GM12878 (cell line): Measurements from ENCODE around the gene TRABD2A. TPM values are rescaled to one million over a fixed set of nuclear protein-coding genes. Genes with fewer than 3 reads are reported as not detected.

Source experiments
- ATAC-seq: fragments of 200-7000 bp; cut with Tn5 transposase; 3 replicates; pipeline ENCODE4 v1.9.1; 2020; ENCODE audit warnings: mild to moderate bottlenecking, moderate library complexity
- BruUV-seq: library from RNA; stranded (reverse); fragments of 400-500 nt; replicated peaks from 2 replicates; lab custom pipeline; 2021; lab: Mats Ljungman, UMichigan
- CTCF ChIA-PET: fragments of 300-600 bp; sonication (Branson Sonifier 250); formaldehyde crosslinking; extraction: SDS; loops from one replicate; lab custom pipeline; 2021; ENCODE audit warnings: inconsistent platforms; lab: Yijun Ruan, JAX
- POLR2A ChIA-PET: fragments of 350-600 bp; formaldehyde crosslinking; extraction: SDS; loops from one replicate; lab custom pipeline; 2021; ENCODE audit warnings: inconsistent platforms; lab: Charles Lee
- RAD21 ChIA-PET: fragments of 300-600 bp; sonication (Branson Sonifier 250); formaldehyde crosslinking; loops from one replicate; lab custom pipeline; 2023; ENCODE audit warnings: antibody characterized with exemption; ENCODE audit not compliant: unreplicated experiment; lab: Charles Lee
- SMC1A ChIA-PET: fragments of 300-600 bp; sonication (Branson Sonifier 250); formaldehyde crosslinking; loops from one replicate; lab custom pipeline; 2023; ENCODE audit not compliant: unreplicated experiment, uncharacterized antibody; lab: Charles Lee
- DNase-seq: peaks from one replicate; pipeline ENCODE4 v3.0.0-alpha.2; 2011; ENCODE audit warnings: low read depth, low spot score
- FAIRE-seq: peaks from 3 replicates; lab custom pipeline; 2011; peaks lifted over from hg19 to GRCh38; lab: Jason Lieb, UNC
- H2AFZ ChIP-seq: 2 replicates; pipeline ENCODE4 v1.6.0; 2011; ENCODE audit warnings: low read depth, low read length, control low read depth; ENCODE audit not compliant: control insufficient read depth
- H3K27ac ChIP-seq: 2 replicates; pipeline ENCODE4 v1.5.1; 2011; ENCODE audit warnings: control low read depth; ENCODE audit not compliant: control insufficient read depth, insufficient read depth
- H3K27me3 ChIP-seq, 2 experiments: replicated peaks in 1 of 2; 2 replicates each; pipeline versions ENCODE4 v1.6.0 to v1.6.1; 2011; ENCODE audit warnings: low read length in 1 of 2; ENCODE audit not compliant: control insufficient read depth in 2 of 2, insufficient read depth in 2 of 2
- H3K36me3 ChIP-seq, 2 experiments: 2 replicates each; pipeline ENCODE4 v1.5.1; 2011; ENCODE audit warnings: low read length in 1 of 2; ENCODE audit not compliant: control insufficient read depth in 2 of 2, insufficient read depth in 2 of 2
- H3K4me1 ChIP-seq: 2 replicates; pipeline ENCODE4 v1.6.1; 2011; ENCODE audit warnings: mild to moderate bottlenecking, low read length, moderate library complexity, mixed read lengths; ENCODE audit not compliant: control insufficient read depth, insufficient read depth
- H3K4me2 ChIP-seq: 2 replicates; pipeline ENCODE4 v1.6.0; 2011; ENCODE audit warnings: control low read depth; ENCODE audit not compliant: control insufficient read depth, insufficient read depth
- H3K4me3 ChIP-seq: fragments of 200-600 bp; sonication (generic); 2 replicates; pipeline ENCODE4 v1.5.1; 2016
- H3K79me2 ChIP-seq: 2 replicates; pipeline ENCODE4 v1.6.0; 2011; ENCODE audit warnings: low read length; ENCODE audit not compliant: control insufficient read depth, insufficient read depth
- H3K9ac ChIP-seq: 2 replicates; pipeline ENCODE4 v1.8.0; 2011; ENCODE audit warnings: low read length, control low read depth, mixed read lengths; ENCODE audit not compliant: control insufficient read depth, insufficient read depth
- H3K9me3 ChIP-seq: replicated peaks from 3 replicates; pipeline ENCODE4 v1.5.1; 2011; ENCODE audit warnings: mild to moderate bottlenecking, low read length; ENCODE audit not compliant: control insufficient read depth, insufficient read depth
- H4K20me1 ChIP-seq: 2 replicates; pipeline ENCODE4 v1.6.0; 2011; ENCODE audit not compliant: control insufficient read depth, insufficient read depth
- BCL11A ChIP-seq: IDR thresholded peaks from 2 replicates; pipeline ENCODE4 v1.6.1; 2011; ENCODE audit warnings: low read depth, low read length
- CHD1 ChIP-seq: IDR thresholded peaks from 2 replicates; pipeline ENCODE4 v1.6.1; 2012; ENCODE audit warnings: low read depth, low read length, improper control_type of control experiment
- CTCF ChIP-seq, 3 experiments: IDR thresholded peaks in 2 of 3; conservative IDR thresholded peaks in 1 of 3; 2 replicates each; pipeline ENCODE4 v1.5.1; 2011; ENCODE audit warnings: low read depth in 3 of 3, low read length in 3 of 3, mild to moderate bottlenecking in 3 of 3, control low read depth in 2 of 3, moderate library complexity in 2 of 3, inconsistent platforms in 1 of 3, mixed read lengths in 1 of 3; ENCODE audit not compliant: control insufficient read depth in 2 of 3, insufficient read depth in 1 of 3; ENCODE audit errors: extremely low read depth in 1 of 3
- E2F8 ChIP-seq: fragments of 450-650 bp; IDR thresholded peaks from 2 replicates; pipeline ENCODE4 v1.6.1; 2018; ENCODE audit warnings: mild to moderate bottlenecking, low read depth, moderate library complexity; ENCODE audit not compliant: partially characterized antibody
- MAX ChIP-seq: IDR thresholded peaks from 2 replicates; pipeline ENCODE4 v1.6.1; 2012; ENCODE audit warnings: low read depth, low read length, improper control_type of control experiment
- MEF2A ChIP-seq: IDR thresholded peaks from 2 replicates; pipeline ENCODE4 v1.6.1; 2011; ENCODE audit warnings: low read depth, mild to moderate bottlenecking, low read length, moderate library complexity; ENCODE audit not compliant: insufficient read depth
- MXI1 ChIP-seq: fragments of 150-350 bp; IDR thresholded peaks from 2 replicates; pipeline ENCODE4 v1.6.1; 2011; ENCODE audit warnings: low read depth, mild to moderate bottlenecking, inconsistent platforms, low read length, improper control_type of control experiment
- RAD21 ChIP-seq: IDR thresholded peaks from 2 replicates; pipeline ENCODE4 v1.6.1; 2011; ENCODE audit warnings: mild to moderate bottlenecking, low read depth, low read length, moderate library complexity; ENCODE audit not compliant: insufficient read depth
- RAD51 ChIP-seq: fragments of 450-650 bp; IDR thresholded peaks from 2 replicates; pipeline ENCODE4 v1.6.1; 2016; ENCODE audit warnings: moderate library complexity, mild to moderate bottlenecking, inconsistent platforms
- RUNX3 ChIP-seq: IDR thresholded peaks from 2 replicates; pipeline ENCODE4 v1.6.1; 2012; ENCODE audit warnings: low read length, inconsistent platforms
- SMARCA5 ChIP-seq: fragments of 450-650 bp; IDR thresholded peaks from 2 replicates; pipeline ENCODE4 v1.6.1; 2017; ENCODE audit warnings: mild to moderate bottlenecking
- SRF ChIP-seq, 2 experiments: IDR thresholded peaks; 2 replicates each; pipeline ENCODE4 v1.6.1; 2011; ENCODE audit warnings: low read depth in 2 of 2, low read length in 2 of 2, mild to moderate bottlenecking in 1 of 2, moderate library complexity in 1 of 2
- ZNF384 ChIP-seq: IDR thresholded peaks from 2 replicates; pipeline ENCODE4 v1.6.1; 2012; ENCODE audit warnings: low read depth, mild to moderate bottlenecking, low read length, improper control_type of control experiment, borderline replicate concordance
- WGBS: methylation state at CpG from one replicate; pipeline ENCODE4 v1.1.6; 2016; ENCODE audit warnings: low lambda C conversion rate; ENCODE audit not compliant: insufficient replicate concordance, insufficient coverage; ENCODE audit errors: missing lambda C conversion rate; 5-methylcytosine and 5-hydroxymethylcytosine counted together
- in situ Hi-C: fragments of 300-500 bp; cut with MboI; formaldehyde crosslinking; loops from 9 replicates; pipeline ENCODE4 v1.14.3; 2018; ENCODE audit warnings: mixed read lengths
- intact Hi-C: fragments of 100-400 bp; cut with micrococcal nuclease; formaldehyde crosslinking; loops from one replicate; pipeline ENCODE4 v1.14.2; 2022; ENCODE audit not compliant: unreplicated experiment
- polyA plus RNA-seq, 11 experiments: library from polyadenylated mRNA; depleted of rRNA in 4 of 11; unstranded in 6 of 11; stranded (reverse) in 5 of 11; fragments of >200 nt; fragmentation: Nextera tagmentation in 4 of 11; fragmentation: Illumina TruSeq in 1 of 11; extraction: Ambion mirVana in 4 of 11; extraction: Trizol in 1 of 11; gene quantifications; 1 replicate in 1 of 11; 2 replicates in 10 of 11; pipeline versions ENCODE4 v1.2.1 to v1.2.3, GENCODE V29; 2011 to 2016; ENCODE audit warnings: inconsistent platforms in 2 of 11, missing spikeins in 2 of 11, low read depth in 1 of 11
- total RNA-seq, 4 experiments: library from RNA; depleted of rRNA in 3 of 4; stranded (reverse); fragments of >200 nt in 3 of 4; fragmentation: Illumina TruSeq in 1 of 4; extraction: Trizol in 1 of 4; gene quantifications; 2 replicates each; pipeline versions ENCODE4 v1.2.1 to v1.2.3, GENCODE V29; 2013 to 2021
- TF ChIP-seq, protein P1 (sequence below): fragments of 450-650 bp; IDR thresholded peaks from 2 replicates; pipeline ENCODE4 v1.6.1; 2018; ENCODE audit warnings: borderline replicate concordance, mild to moderate bottlenecking; ENCODE audit not compliant: partially characterized antibody
- TF ChIP-seq, protein P2 (sequence below): IDR thresholded peaks from 2 replicates; pipeline ENCODE4 v1.6.1; 2011; ENCODE audit warnings: borderline replicate concordance, low read depth, mild to moderate bottlenecking, moderate library complexity, low read length; ENCODE audit not compliant: insufficient read depth, poor library complexity, severe bottlenecking

The TRABD2A gene
- total and polyA plus RNA-seq, 10 of the 15 experiments (the other 5 are each of a cell fraction or from before 2014, with no cell fraction given) = 1.4 to 7.6 (median 4.1) TPM

- FAIRE-seq (no peak), DNase-seq (no peak), ATAC-seq (no peak)
- H3K4me1 ChIP-seq = peaks cover 6% of the 10 kb centered on the region
- H3K4me2 ChIP-seq = no peak overlapping the region
- no peaks in the 10 kb centered on the region for H4K20me1 ChIP-seq
- no TSS peak for BruUV-seq
- ChIA-PET POLR2A (no interaction called here), RAD21 (no interaction called here), SMC1A (interaction anchor here (1.3 kb wide), 1 partner anchor 20 kb away, joined by 3 read pairs; no protein-coding TSS in a partner anchor), CTCF (interaction anchor here (0.7 to 2.8 kb wide), 2 partner anchors 11 to 32 kb away, joined by 3 to 8 read pairs; no protein-coding TSS in a partner anchor)
- intact Hi-C loops (no loop called here), in situ Hi-C loops (no loop called here)
- no peak overlapping the region for H3K9ac ChIP-seq
- H3K27ac ChIP-seq = no peak overlapping the region
- WGBS = 71% methylated on average over 6 of the region's 6 CpGs
- no peak overlapping the region for H3K4me3 ChIP-seq
- no peaks in the 10 kb centered on the region; the same call in 2 of the 3 replicates for H3K9me3 ChIP-seq
- H3K79me2 ChIP-seq = no peaks in the 10 kb centered on the region
- no peaks in the 10 kb centered on the region for H3K27me3 ChIP-seq
- no peak overlapping the region for H2AFZ ChIP-seq
- no peaks in the 10 kb centered on the region for H3K36me3 ChIP-seq
- TF ChIP-seq SRF (IDR thresholded peaks at IDR 0.05; ENCODE audit: low read depth in 2 of 2, low read length in 2 of 2) (no peak), SMARCA5 (no peak), BCL11A (no peak), MXI1 (no peak), MAX (no peak), RAD51 (no peak), CTCF (IDR thresholded peaks at IDR 0.05 in 2 of 3, conservative IDR thresholded peaks at IDR 0.05 in 1 of 3; ENCODE audit: control insufficient read depth in 2 of 3, extremely low read depth in 1 of 3, insufficient read depth in 1 of 3, low read depth in 3 of 3, low read length in 3 of 3) (no peak), CHD1 (no peak), E2F8 (no peak), RUNX3 (no peak), MEF2A (no peak), RAD21 (no peak), ZNF384 (no peak)
- TF ChIP-seq, protein P1, sequence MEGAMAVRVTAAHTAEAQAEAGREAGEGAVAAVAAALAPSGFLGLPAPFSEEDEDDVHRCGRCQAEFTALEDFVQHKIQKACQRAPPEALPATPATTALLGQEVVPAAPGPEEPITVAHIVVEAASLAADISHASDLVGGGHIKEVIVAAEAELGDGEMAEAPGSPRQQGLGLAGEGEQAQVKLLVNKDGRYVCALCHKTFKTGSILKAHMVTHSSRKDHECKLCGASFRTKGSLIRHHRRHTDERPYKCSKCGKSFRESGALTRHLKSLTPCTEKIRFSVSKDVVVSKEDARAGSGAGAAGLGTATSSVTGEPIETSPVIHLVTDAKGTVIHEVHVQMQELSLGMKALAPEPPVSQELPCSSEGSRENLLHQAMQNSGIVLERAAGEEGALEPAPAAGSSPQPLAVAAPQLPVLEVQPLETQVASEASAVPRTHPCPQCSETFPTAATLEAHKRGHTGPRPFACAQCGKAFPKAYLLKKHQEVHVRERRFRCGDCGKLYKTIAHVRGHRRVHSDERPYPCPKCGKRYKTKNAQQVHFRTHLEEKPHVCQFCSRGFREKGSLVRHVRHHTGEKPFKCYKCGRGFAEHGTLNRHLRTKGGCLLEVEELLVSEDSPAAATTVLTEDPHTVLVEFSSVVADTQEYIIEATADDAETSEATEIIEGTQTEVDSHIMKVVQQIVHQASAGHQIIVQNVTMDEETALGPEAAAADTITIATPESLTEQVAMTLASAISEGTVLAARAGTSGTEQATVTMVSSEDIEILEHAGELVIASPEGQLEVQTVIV = no peak
- TF ChIP-seq, protein P2, sequence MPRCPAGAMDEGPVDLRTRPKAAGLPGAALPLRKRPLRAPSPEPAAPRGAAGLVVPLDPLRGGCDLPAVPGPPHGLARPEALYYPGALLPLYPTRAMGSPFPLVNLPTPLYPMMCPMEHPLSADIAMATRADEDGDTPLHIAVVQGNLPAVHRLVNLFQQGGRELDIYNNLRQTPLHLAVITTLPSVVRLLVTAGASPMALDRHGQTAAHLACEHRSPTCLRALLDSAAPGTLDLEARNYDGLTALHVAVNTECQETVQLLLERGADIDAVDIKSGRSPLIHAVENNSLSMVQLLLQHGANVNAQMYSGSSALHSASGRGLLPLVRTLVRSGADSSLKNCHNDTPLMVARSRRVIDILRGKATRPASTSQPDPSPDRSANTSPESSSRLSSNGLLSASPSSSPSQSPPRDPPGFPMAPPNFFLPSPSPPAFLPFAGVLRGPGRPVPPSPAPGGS = no peak
Measured at GRCh38 chr2:84914334-84914733, 33.5 kb upstream of the TRABD2A start.
